Liver (tissue), 9 donors: ENCODE measurements around the gene FBXL13. TPM values are rescaled to one million over a fixed set of nuclear protein-coding genes. Genes with fewer than 3 reads are reported as not detected.
"Not testable (repeated sequence)": the region's sequence is repeated elsewhere in the genome, so short reads cannot be mapped to it uniquely, and the experiment has no call there.

ENCODE experiments used
- DNase-seq: peaks from one replicate; pipeline ENCODE4 v3.0.0-alpha.2; 2017; ENCODE audit warnings: low spot score
- H3K27ac ChIP-seq, 2 donors: one replicate each; pipeline ENCODE4 v1.7.0; 2013; ENCODE audit warnings: inconsistent platforms in 2 of 2, low read length in 2 of 2, control low read depth in 1 of 2, low read depth in 1 of 2, mild to moderate bottlenecking in 1 of 2
- H3K27me3 ChIP-seq, 4 donors: one replicate each; pipeline versions ENCODE4 v1.6.1 to v1.7.0; 2013; ENCODE audit warnings: low read length in 3 of 4, inconsistent platforms in 1 of 4, mild to moderate bottlenecking in 1 of 4, moderate library complexity in 1 of 4; ENCODE audit not compliant: control insufficient read depth in 4 of 4, insufficient read depth in 4 of 4
- H3K36me3 ChIP-seq, 4 donors: one replicate each; pipeline versions ENCODE4 v1.6.1 to v1.7.0; 2013; ENCODE audit warnings: low read length in 3 of 4, mild to moderate bottlenecking in 3 of 4, low read depth in 1 of 4, moderate library complexity in 1 of 4; ENCODE audit not compliant: control insufficient read depth in 4 of 4, insufficient read depth in 3 of 4
- H3K4me1 ChIP-seq, 4 donors: one replicate each; pipeline versions ENCODE4 v1.6.1 to v1.7.0; 2013; ENCODE audit warnings: low read length in 3 of 4, mild to moderate bottlenecking in 3 of 4, moderate library complexity in 1 of 4; ENCODE audit not compliant: control insufficient read depth in 4 of 4, insufficient read depth in 4 of 4
- H3K4me3 ChIP-seq, 3 donors: one replicate each; pipeline versions ENCODE4 v1.6.1 to v1.7.0; 2013; ENCODE audit warnings: low read length in 3 of 3, control low read depth in 1 of 3, low read depth in 1 of 3, mild to moderate bottlenecking in 1 of 3
- H3K9ac ChIP-seq, 2 donors: one replicate each; pipeline ENCODE4 v1.7.0; 2013; ENCODE audit warnings: low read length in 2 of 2, mild to moderate bottlenecking in 2 of 2, moderate library complexity in 2 of 2, control low read depth in 1 of 2, low read depth in 1 of 2
- H3K9me3 ChIP-seq, 4 donors: one replicate each; pipeline versions ENCODE4 v1.6.1 to v1.7.0; 2013; ENCODE audit warnings: low read length in 3 of 4; ENCODE audit not compliant: control insufficient read depth in 4 of 4
- EGR1 ChIP-seq, 2 donors: IDR thresholded peaks; 2 replicates each; pipeline ENCODE4 v1.6.1; 2016 to 2018; ENCODE audit warnings: antibody characterized with exemption in 2 of 2, low read depth in 2 of 2
- FOXA1 ChIP-seq: IDR thresholded peaks from 2 replicates; pipeline ENCODE4 v1.6.1; 2016; ENCODE audit warnings: antibody characterized with exemption
- FOXA2 ChIP-seq: IDR thresholded peaks from 2 replicates; pipeline ENCODE4 v1.6.1; 2016; ENCODE audit warnings: antibody characterized with exemption
- GABPA ChIP-seq, 2 donors: IDR thresholded peaks in 1 of 2; conservative IDR thresholded peaks in 1 of 2; 2 replicates each; pipeline ENCODE4 v1.6.1; 2016; ENCODE audit warnings: antibody characterized with exemption in 2 of 2, mild to moderate bottlenecking in 1 of 2, moderate library complexity in 1 of 2
- HNF4G ChIP-seq: IDR thresholded peaks from 2 replicates; pipeline ENCODE4 v1.6.1; 2016; ENCODE audit warnings: antibody characterized with exemption
- JUND ChIP-seq, 2 donors: IDR thresholded peaks; 2 replicates each; pipeline ENCODE4 v1.6.1; 2016; ENCODE audit warnings: antibody characterized with exemption in 2 of 2
- RAD21 ChIP-seq, 2 donors: IDR thresholded peaks; 2 replicates each; pipeline ENCODE4 v1.6.1; 2016; ENCODE audit warnings: antibody characterized with exemption in 2 of 2, mild to moderate bottlenecking in 2 of 2
- RXRA ChIP-seq, 2 donors: IDR thresholded peaks; 2 replicates each; pipeline ENCODE4 v1.6.1; 2017 to 2018; ENCODE audit warnings: antibody characterized with exemption in 2 of 2, mild to moderate bottlenecking in 1 of 2
- WGBS: extraction: QIAGEN DNeasy Blood & Tissue Kit; methylation state at CpG from one replicate; pipeline ENCODE4 v1.1.7; 2013; 5-methylcytosine and 5-hydroxymethylcytosine counted together
- polyA plus RNA-seq, 2 donors: library from polyadenylated mRNA; stranded (reverse) in 1 of 2; unstranded in 1 of 2; fragments of 200-250 nt in 1 of 2; fragments of >200 nt in 1 of 2; fragmentation: Nextera tagmentation in 1 of 2; extraction: Ambion mirVana in 1 of 2; gene quantifications; one replicate each; pipeline versions ENCODE4 v1.2.1 to v1.2.3, GENCODE V29; 2013 to 2015
- total RNA-seq, 2 donors: library from RNA; depleted of rRNA; stranded (reverse); fragments of >200 nt; gene quantifications; one replicate each; pipeline ENCODE4 v1.2.3, GENCODE V29; 2014
- TF ChIP-seq, protein P1 (sequence below): fragments of 150-350 bp; IDR thresholded peaks from 2 replicates; pipeline ENCODE4 v1.5.1; 2017; ENCODE audit warnings: improper control_type of control experiment, low read depth, low read length; ENCODE audit not compliant: missing input control
- TF ChIP-seq, protein P2 (sequence below): IDR thresholded peaks from 2 replicates; pipeline ENCODE4 v1.6.1; 2016; ENCODE audit warnings: antibody characterized with exemption
- TF ChIP-seq, protein P3 (sequence below): IDR thresholded peaks from 2 replicates; pipeline ENCODE4 v1.6.1; 2016; ENCODE audit warnings: antibody characterized with exemption, mild to moderate bottlenecking
- TF ChIP-seq, protein P4 (sequence below): IDR thresholded peaks from 2 replicates; pipeline ENCODE4 v1.6.1; 2016; ENCODE audit warnings: antibody characterized with exemption
- TF ChIP-seq, protein P5 (sequence below): IDR thresholded peaks from 2 replicates; pipeline ENCODE4 v1.6.1; 2016; ENCODE audit warnings: antibody characterized with exemption
- donor health status: healthy.
- donor health status: healthy.
- donor health status: healthy.
- donor health status: healthy.
- donor health status: healthy.

Gene FBXL13
- total and polyA plus RNA-seq, 4 donors = 0.03 to 0.75 (median 0.70) TPM; not detected in 1

DNA sequence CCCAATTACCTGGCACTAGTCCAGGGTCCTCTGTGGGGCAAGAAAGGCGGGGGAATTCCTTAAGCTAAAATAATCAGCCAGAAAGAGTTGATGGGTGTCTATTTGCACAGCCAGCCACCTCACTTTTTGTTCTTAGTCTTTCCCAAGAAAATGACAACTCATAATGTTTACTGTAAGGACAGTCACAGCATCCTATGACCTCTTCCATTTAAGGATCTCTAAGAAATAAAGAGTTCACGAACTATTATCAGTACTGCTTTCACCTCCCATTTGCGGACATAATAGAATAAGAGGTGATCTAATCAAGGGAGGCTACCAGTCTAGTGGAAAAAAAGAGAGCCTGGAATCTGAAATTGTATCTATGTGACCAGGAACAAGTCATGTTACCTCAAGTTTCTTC lies 234.2 kb downstream of the FBXL13 start:
- peaks cover 0 to 3% (median 0%) of the 10 kb centered on the region in 4 donors for H3K36me3 ChIP-seq
- 94% methylated on average over 3 of the region's 3 CpGs for WGBS
- H3K9ac ChIP-seq = no peak overlapping the region
- no peak overlapping the region for H3K27ac ChIP-seq
- no peak for DNase-seq
- H3K9me3 ChIP-seq = no peaks in the 10 kb centered on the region
- H3K27me3 ChIP-seq = no peaks in the 10 kb centered on the region
- no peaks in the 10 kb centered on the region for H3K4me1 ChIP-seq
- TF ChIP-seq FOXA1 (no peak), JUND (IDR thresholded peaks at IDR 0.05) (no peak), FOXA2 (no peak)
- TF ChIP-seq, protein P1, sequence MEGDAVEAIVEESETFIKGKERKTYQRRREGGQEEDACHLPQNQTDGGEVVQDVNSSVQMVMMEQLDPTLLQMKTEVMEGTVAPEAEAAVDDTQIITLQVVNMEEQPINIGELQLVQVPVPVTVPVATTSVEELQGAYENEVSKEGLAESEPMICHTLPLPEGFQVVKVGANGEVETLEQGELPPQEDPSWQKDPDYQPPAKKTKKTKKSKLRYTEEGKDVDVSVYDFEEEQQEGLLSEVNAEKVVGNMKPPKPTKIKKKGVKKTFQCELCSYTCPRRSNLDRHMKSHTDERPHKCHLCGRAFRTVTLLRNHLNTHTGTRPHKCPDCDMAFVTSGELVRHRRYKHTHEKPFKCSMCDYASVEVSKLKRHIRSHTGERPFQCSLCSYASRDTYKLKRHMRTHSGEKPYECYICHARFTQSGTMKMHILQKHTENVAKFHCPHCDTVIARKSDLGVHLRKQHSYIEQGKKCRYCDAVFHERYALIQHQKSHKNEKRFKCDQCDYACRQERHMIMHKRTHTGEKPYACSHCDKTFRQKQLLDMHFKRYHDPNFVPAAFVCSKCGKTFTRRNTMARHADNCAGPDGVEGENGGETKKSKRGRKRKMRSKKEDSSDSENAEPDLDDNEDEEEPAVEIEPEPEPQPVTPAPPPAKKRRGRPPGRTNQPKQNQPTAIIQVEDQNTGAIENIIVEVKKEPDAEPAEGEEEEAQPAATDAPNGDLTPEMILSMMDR = no peak
- H3K4me3 ChIP-seq = no peak overlapping the region

DNA sequence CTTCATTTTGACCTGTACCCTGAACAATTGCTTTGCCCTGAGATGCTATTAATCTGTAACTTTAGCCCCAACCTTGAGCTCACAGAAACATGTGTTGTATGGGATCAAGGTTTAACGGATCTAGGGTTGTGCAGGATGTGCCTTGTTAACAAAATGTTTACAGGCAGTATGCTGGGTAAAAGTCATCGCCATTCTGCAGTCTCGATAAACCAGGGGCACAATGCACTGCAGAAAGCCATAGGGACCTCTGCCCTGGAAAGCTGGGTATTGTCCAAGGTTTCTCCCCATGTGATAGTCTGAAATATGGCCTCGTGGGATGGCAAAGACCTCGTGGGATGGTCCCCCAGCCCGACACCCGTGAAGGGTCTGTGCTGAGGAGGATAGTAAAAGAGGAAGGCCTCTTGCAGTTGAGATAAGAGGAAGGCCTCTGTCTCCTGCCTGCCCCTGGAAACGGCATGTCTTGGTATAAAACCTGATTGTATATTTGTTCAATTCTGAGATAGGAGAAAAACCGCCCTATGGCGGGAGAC lies 236.0 kb downstream of the FBXL13 start:
- not testable (repeated sequence) for H3K27me3 ChIP-seq, H3K4me3 ChIP-seq, H3K4me1 ChIP-seq, H3K27ac ChIP-seq, DNase-seq, H3K9me3 ChIP-seq, H3K36me3 ChIP-seq, H3K9ac ChIP-seq
- 86% methylated on average over 10 of the region's 10 CpGs for WGBS

DNA sequence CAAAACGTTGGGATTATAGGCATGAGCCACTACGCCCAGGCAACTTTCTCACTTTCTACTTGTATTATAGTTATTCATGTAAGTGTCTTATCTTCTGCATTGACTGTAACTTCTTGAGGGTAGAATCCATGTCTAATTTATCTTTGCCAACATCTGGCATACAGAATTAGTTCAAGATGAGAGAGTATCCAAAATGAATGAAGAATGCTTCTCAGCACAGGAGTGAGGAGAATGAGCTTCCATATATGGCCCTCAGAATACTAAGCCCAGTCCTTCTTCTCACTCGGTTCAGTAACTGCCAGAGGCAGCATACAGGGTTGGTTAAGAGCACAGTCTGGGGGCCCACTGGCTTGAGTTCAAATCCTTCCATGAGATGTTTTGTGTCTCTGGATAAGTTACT lies 236.8 kb downstream of the FBXL13 start:
- Histone ChIP-seq H3K4me3 (no peak overlapping the region), H3K9ac (no peak overlapping the region), H3K4me1 (no peaks in the 10 kb centered on the region), H3K27me3 (no peaks in the 10 kb centered on the region), H3K9me3 (no peaks in the 10 kb centered on the region), H3K36me3 (peaks cover 0 to 3% (median 0%) of the 10 kb centered on the region in 4 donors), H3K27ac (no peak overlapping the region)
- DNase-seq = no peak
- TF ChIP-seq EGR1 (IDR thresholded peaks at IDR 0.05; ENCODE audit: low read depth in 2 of 2) = no peak
- no peak for TF ChIP-seq RXRA (IDR thresholded peaks at IDR 0.05)
- TF ChIP-seq, protein P1 = no peak
- WGBS = 84% methylated on average over 3 of the region's 3 CpGs

DNA sequence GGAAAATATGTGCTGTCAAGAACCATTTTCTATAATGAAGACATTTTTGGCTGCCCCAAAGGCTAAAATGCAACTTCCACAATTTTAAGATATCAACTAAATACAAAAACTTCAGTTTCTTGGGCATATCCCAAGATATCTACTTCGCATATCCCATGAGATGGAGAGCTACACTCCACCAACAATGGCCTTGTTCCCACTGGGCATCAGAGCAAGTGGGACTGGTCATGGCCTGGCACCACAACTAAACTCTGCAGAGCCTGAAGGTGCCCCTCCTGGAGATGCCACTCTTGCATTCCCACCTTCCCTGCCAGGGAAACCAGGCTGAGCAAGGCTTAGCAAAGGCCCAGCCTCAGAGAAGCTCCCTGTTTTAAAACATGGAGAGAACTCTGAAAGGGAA lies 237.6 kb downstream of the FBXL13 start:
- H3K36me3 ChIP-seq = peaks cover 0 to 3% (median 0%) of the 10 kb centered on the region in 4 donors
- no peaks in the 10 kb centered on the region for H3K4me1 ChIP-seq
- no peak for DNase-seq
- H3K4me3 ChIP-seq = no peak overlapping the region
- H3K27ac ChIP-seq = no peak overlapping the region
- H3K9ac ChIP-seq = no peak overlapping the region
- no peaks in the 10 kb centered on the region for H3K9me3 ChIP-seq
- no peaks in the 10 kb centered on the region for H3K27me3 ChIP-seq
- 94% methylated on average over 1 of the region's 1 CpG for WGBS
- TF ChIP-seq RAD21 (IDR thresholded peaks at IDR 0.05) = no peak
- no peak for TF ChIP-seq EGR1 (IDR thresholded peaks at IDR 0.05; ENCODE audit: low read depth in 2 of 2)
- TF ChIP-seq, protein P2, sequence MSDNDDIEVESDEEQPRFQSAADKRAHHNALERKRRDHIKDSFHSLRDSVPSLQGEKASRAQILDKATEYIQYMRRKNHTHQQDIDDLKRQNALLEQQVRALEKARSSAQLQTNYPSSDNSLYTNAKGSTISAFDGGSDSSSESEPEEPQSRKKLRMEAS = no peak
- TF ChIP-seq, protein P3, sequence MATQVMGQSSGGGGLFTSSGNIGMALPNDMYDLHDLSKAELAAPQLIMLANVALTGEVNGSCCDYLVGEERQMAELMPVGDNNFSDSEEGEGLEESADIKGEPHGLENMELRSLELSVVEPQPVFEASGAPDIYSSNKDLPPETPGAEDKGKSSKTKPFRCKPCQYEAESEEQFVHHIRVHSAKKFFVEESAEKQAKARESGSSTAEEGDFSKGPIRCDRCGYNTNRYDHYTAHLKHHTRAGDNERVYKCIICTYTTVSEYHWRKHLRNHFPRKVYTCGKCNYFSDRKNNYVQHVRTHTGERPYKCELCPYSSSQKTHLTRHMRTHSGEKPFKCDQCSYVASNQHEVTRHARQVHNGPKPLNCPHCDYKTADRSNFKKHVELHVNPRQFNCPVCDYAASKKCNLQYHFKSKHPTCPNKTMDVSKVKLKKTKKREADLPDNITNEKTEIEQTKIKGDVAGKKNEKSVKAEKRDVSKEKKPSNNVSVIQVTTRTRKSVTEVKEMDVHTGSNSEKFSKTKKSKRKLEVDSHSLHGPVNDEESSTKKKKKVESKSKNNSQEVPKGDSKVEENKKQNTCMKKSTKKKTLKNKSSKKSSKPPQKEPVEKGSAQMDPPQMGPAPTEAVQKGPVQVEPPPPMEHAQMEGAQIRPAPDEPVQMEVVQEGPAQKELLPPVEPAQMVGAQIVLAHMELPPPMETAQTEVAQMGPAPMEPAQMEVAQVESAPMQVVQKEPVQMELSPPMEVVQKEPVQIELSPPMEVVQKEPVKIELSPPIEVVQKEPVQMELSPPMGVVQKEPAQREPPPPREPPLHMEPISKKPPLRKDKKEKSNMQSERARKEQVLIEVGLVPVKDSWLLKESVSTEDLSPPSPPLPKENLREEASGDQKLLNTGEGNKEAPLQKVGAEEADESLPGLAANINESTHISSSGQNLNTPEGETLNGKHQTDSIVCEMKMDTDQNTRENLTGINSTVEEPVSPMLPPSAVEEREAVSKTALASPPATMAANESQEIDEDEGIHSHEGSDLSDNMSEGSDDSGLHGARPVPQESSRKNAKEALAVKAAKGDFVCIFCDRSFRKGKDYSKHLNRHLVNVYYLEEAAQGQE = no peak
- TF ChIP-seq FOXA2 = no peak
- TF ChIP-seq RXRA (IDR thresholded peaks at IDR 0.05) = no peak
- TF ChIP-seq GABPA (IDR thresholded peaks at IDR 0.05 in 1 of 2, conservative IDR thresholded peaks at IDR 0.05 in 1 of 2) = no peak
- TF ChIP-seq, protein P4, sequence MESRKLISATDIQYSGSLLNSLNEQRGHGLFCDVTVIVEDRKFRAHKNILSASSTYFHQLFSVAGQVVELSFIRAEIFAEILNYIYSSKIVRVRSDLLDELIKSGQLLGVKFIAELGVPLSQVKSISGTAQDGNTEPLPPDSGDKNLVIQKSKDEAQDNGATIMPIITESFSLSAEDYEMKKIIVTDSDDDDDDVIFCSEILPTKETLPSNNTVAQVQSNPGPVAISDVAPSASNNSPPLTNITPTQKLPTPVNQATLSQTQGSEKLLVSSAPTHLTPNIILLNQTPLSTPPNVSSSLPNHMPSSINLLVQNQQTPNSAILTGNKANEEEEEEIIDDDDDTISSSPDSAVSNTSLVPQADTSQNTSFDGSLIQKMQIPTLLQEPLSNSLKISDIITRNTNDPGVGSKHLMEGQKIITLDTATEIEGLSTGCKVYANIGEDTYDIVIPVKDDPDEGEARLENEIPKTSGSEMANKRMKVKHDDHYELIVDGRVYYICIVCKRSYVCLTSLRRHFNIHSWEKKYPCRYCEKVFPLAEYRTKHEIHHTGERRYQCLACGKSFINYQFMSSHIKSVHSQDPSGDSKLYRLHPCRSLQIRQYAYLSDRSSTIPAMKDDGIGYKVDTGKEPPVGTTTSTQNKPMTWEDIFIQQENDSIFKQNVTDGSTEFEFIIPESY = no peak
- TF ChIP-seq, protein P5, sequence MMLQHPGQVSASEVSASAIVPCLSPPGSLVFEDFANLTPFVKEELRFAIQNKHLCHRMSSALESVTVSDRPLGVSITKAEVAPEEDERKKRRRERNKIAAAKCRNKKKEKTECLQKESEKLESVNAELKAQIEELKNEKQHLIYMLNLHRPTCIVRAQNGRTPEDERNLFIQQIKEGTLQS = no peak
- TF ChIP-seq HNF4G = no peak
